Keratinocyte (primary cell): Measurements from ENCODE around the gene CD36. TPM values are rescaled to one million over a fixed set of nuclear protein-coding genes. Genes with fewer than 3 reads are reported as not detected.

ENCODE experiments used
- DNase-seq: peaks from one replicate; pipeline ENCODE4 v3.0.0-alpha.2; 2011; ENCODE audit warnings: low read depth, missing footprints, low spot score
- FAIRE-seq: peaks from 2 replicates; lab custom pipeline; 2011; peaks lifted over from hg19 to GRCh38; lab: Jason Lieb, UNC
- H2AFZ ChIP-seq: 2 replicates; pipeline ENCODE4 v1.6.0; 2012; ENCODE audit warnings: low read length, control low read depth, inconsistent platforms; ENCODE audit not compliant: control insufficient read depth
- H3K27ac ChIP-seq: 2 replicates; pipeline ENCODE4 v1.5.1; 2011; ENCODE audit warnings: low read length; ENCODE audit not compliant: control insufficient read depth, insufficient read depth
- H3K27me3 ChIP-seq: 3 replicates; pipeline ENCODE4 v1.6.0; 2011; ENCODE audit warnings: low read length; ENCODE audit not compliant: control insufficient read depth, insufficient read depth; ENCODE audit errors: extremely low read depth
- H3K36me3 ChIP-seq, 2 experiments: 2 replicates in 1 of 2; 3 replicates in 1 of 2; pipeline ENCODE4 v1.5.1; 2011; ENCODE audit warnings: low read length in 2 of 2, mild to moderate bottlenecking in 1 of 2; ENCODE audit not compliant: control insufficient read depth in 2 of 2, insufficient read depth in 2 of 2; ENCODE audit errors: extremely low read depth in 1 of 2
- H3K4me1 ChIP-seq: 3 replicates; pipeline ENCODE4 v1.5.1; 2011; ENCODE audit warnings: low read length; ENCODE audit not compliant: control insufficient read depth, insufficient read depth; ENCODE audit errors: extremely low read depth
- H3K4me2 ChIP-seq: 3 replicates; pipeline ENCODE4 v1.6.0; 2011; ENCODE audit warnings: low read depth, low read length; ENCODE audit not compliant: control insufficient read depth, insufficient read depth; ENCODE audit errors: extremely low read depth
- H3K4me3 ChIP-seq, 3 experiments: fragments of 200-600 bp in 1 of 3; sonication (generic) in 1 of 3; 2 replicates in 2 of 3; 3 replicates in 1 of 3; pipeline ENCODE4 v1.5.1; 2011 to 2016; ENCODE audit warnings: low read length in 3 of 3, mild to moderate bottlenecking in 3 of 3, control low read depth in 2 of 3, inconsistent platforms in 1 of 3, low read depth in 1 of 3, mixed read lengths in 1 of 3, mixed run types in 1 of 3, moderate library complexity in 1 of 3; ENCODE audit not compliant: control insufficient read depth in 2 of 3, insufficient read depth in 2 of 3; ENCODE audit errors: extremely low read depth in 1 of 3
- H3K79me2 ChIP-seq: 2 replicates; pipeline ENCODE4 v1.6.0; 2012; ENCODE audit warnings: low read length; ENCODE audit not compliant: control insufficient read depth, insufficient read depth
- H3K9ac ChIP-seq: 3 replicates; pipeline ENCODE4 v1.6.0; 2011; ENCODE audit warnings: low read length; ENCODE audit not compliant: control insufficient read depth, insufficient read depth; ENCODE audit errors: extremely low read depth
- H3K9me1 ChIP-seq: 3 replicates; pipeline ENCODE4 v1.6.0; 2011; ENCODE audit warnings: low read length; ENCODE audit not compliant: control insufficient read depth, insufficient read depth; ENCODE audit errors: extremely low read depth
- H3K9me3 ChIP-seq: 2 replicates; pipeline ENCODE4 v1.5.1; 2012; ENCODE audit warnings: low read depth, low read length; ENCODE audit not compliant: control insufficient read depth
- H4K20me1 ChIP-seq: 3 replicates; pipeline ENCODE4 v1.6.0; 2011; ENCODE audit warnings: low read length; ENCODE audit not compliant: control insufficient read depth, insufficient read depth; ENCODE audit errors: extremely low read depth
- EZH2 ChIP-seq: IDR thresholded peaks from one replicate; pipeline ENCODE4 v1.6.1; 2012; ENCODE audit warnings: inconsistent platforms, mild to moderate bottlenecking, low read length, moderate library complexity
- dilution Hi-C: fragments of 300-500 bp; cut with MboI; formaldehyde crosslinking; loops from one replicate; pipeline ENCODE4 v1.7.0; 2020; ENCODE audit warnings: low sequenced_read_pairs; ENCODE audit not compliant: extremely low pct_ligation_motif_present
- polyA plus RNA-seq, 5 experiments: library from polyadenylated mRNA; depleted of rRNA in 3 of 5; stranded (reverse) in 3 of 5; stranded (forward) in 1 of 5; unstranded in 1 of 5; fragments of >200 nt; gene quantifications; 1 replicate in 1 of 5; 2 replicates in 3 of 5; 3 replicates in 1 of 5; pipeline versions ENCODE4 v1.2.1 to v1.2.3, GENCODE V29; 2011 to 2012; ENCODE audit warnings: missing spikeins in 2 of 5, low read depth in 1 of 5, low replicate concordance in 1 of 5
- TF ChIP-seq, protein P1 (sequence below), 3 experiments: IDR thresholded peaks in 1 of 3; conservative IDR thresholded peaks in 1 of 3; optimal IDR thresholded peaks in 1 of 3; 2 replicates in 2 of 3; 3 replicates in 1 of 3; pipeline versions ENCODE3 to v1.5.1; 2011; ENCODE audit warnings: low read length in 3 of 3, mild to moderate bottlenecking in 3 of 3, moderate library complexity in 2 of 3, control low read depth in 1 of 3, inconsistent platforms in 1 of 3; ENCODE audit not compliant: insufficient read depth in 2 of 3; ENCODE audit errors: extremely low read depth in 1 of 3

Gene CD36
- polyA plus RNA-seq, 1 donor (not counting 4 experiments of a cell fraction or from before 2014, with no cell fraction given): 0.59 TPM

- Histone ChIP-seq H3K9ac (no peak overlapping the region), H3K4me1 (no peaks in the 10 kb centered on the region), H3K9me1 (no peaks in the 10 kb centered on the region), H2AFZ (no peak overlapping the region), H3K79me2 (no peaks in the 10 kb centered on the region), H3K4me3 (no peak overlapping the region), H4K20me1 (no peaks in the 10 kb centered on the region), H3K9me3 (no peaks in the 10 kb centered on the region), H3K27ac (no peak overlapping the region), H3K4me2 (no peak overlapping the region), H3K36me3 (no peaks in the 10 kb centered on the region), H3K27me3 (no peaks in the 10 kb centered on the region)
- dilution Hi-C loops: no loop called here
- FAIRE-seq: no peak
- TF ChIP-seq, protein P1, sequence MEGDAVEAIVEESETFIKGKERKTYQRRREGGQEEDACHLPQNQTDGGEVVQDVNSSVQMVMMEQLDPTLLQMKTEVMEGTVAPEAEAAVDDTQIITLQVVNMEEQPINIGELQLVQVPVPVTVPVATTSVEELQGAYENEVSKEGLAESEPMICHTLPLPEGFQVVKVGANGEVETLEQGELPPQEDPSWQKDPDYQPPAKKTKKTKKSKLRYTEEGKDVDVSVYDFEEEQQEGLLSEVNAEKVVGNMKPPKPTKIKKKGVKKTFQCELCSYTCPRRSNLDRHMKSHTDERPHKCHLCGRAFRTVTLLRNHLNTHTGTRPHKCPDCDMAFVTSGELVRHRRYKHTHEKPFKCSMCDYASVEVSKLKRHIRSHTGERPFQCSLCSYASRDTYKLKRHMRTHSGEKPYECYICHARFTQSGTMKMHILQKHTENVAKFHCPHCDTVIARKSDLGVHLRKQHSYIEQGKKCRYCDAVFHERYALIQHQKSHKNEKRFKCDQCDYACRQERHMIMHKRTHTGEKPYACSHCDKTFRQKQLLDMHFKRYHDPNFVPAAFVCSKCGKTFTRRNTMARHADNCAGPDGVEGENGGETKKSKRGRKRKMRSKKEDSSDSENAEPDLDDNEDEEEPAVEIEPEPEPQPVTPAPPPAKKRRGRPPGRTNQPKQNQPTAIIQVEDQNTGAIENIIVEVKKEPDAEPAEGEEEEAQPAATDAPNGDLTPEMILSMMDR (optimal IDR thresholded peaks at IDR 0.05 in 1 of 3, IDR thresholded peaks at IDR 0.05 in 1 of 3, conservative IDR thresholded peaks at IDR 0.05 in 1 of 3; ENCODE audit: extremely low read depth in 1 of 3, insufficient read depth in 2 of 3, low read length in 3 of 3): no peak
- TF ChIP-seq EZH2: no peak
- DNase-seq: no peak
Observed at GRCh38 chr7:80618096-80618495, 20.3 kb upstream of the CD36 start.

GRCh38 chr7:80619741-80620140, 18.7 kb upstream of the CD36 start:
- Histone ChIP-seq H3K27ac (no peak overlapping the region), H3K4me3 (no peak overlapping the region), H3K36me3 (no peaks in the 10 kb centered on the region), H3K4me1 (peaks cover 4% of the 10 kb centered on the region), H3K27me3 (no peaks in the 10 kb centered on the region), H3K4me2 (no peak overlapping the region), H3K9ac (no peak overlapping the region), H3K9me3 (no peaks in the 10 kb centered on the region), H3K9me1 (no peaks in the 10 kb centered on the region), H2AFZ (no peak overlapping the region), H4K20me1 (no peaks in the 10 kb centered on the region), H3K79me2 (no peaks in the 10 kb centered on the region)
- DNase-seq (no peak), FAIRE-seq (no peak)
- no peak for TF ChIP-seq EZH2
- TF ChIP-seq, protein P1 (optimal IDR thresholded peaks at IDR 0.05 in 1 of 3, IDR thresholded peaks at IDR 0.05 in 1 of 3, conservative IDR thresholded peaks at IDR 0.05 in 1 of 3; ENCODE audit: extremely low read depth in 1 of 3, insufficient read depth in 2 of 3, low read length in 3 of 3): no peak
- dilution Hi-C loops: no loop called here
